HG02623 (cell line): ENCODE results near the gene EVI2B.
"Not testable (repeated sequence)": the region's sequence is repeated elsewhere in the genome, so short reads cannot be mapped to it uniquely, and the experiment has no call there.

Experiments used
- ATAC-seq: cut with Tn5 transposase; IDR thresholded peaks from one replicate; pipeline ENCODE4 v1.9.1; 2021; ENCODE audit warnings: moderate library complexity; ENCODE audit not compliant: unreplicated experiment

The EVI2B gene

GRCh38 chr17:31272803-31273202 is 41.1 kb downstream of the EVI2B start:
- ATAC-seq, result no peak

GRCh38 chr17:31272236-31272635 is 41.6 kb downstream of the EVI2B start:
- no peak for ATAC-seq

- no peak for ATAC-seq
Observed at GRCh38 chr17:31269578-31269983, 44.3 kb downstream of the EVI2B start.

- no peak for ATAC-seq
Observed at GRCh38 chr17:31269036-31269577, 44.7 kb downstream of the EVI2B start.

GRCh38 chr17:31266042-31266441 is 47.8 kb downstream of the EVI2B start:
- no peak for ATAC-seq

GRCh38 chr17:31262923-31263322 is 50.9 kb downstream of the EVI2B start:
- not testable (repeated sequence) for ATAC-seq

- ATAC-seq, result no peak
Observed at GRCh38 chr17:31261601-31262000, 52.3 kb downstream of the EVI2B start.

GRCh38 chr17:31260151-31260550 is 53.7 kb downstream of the EVI2B start:
- no peak for ATAC-seq

GRCh38 chr17:31256936-31257335 is 56.9 kb downstream of the EVI2B start:
- ATAC-seq, result no peak

GRCh38 chr17:31254654-31255053 is 59.2 kb downstream of the EVI2B start:
- ATAC-seq, result no peak
